ENCODE results near the gene LMNTD2. TPM values are rescaled to one million over a fixed set of nuclear protein-coding genes. Genes with fewer than 3 reads are reported as not detected.

LMNTD2 gene, protein sequence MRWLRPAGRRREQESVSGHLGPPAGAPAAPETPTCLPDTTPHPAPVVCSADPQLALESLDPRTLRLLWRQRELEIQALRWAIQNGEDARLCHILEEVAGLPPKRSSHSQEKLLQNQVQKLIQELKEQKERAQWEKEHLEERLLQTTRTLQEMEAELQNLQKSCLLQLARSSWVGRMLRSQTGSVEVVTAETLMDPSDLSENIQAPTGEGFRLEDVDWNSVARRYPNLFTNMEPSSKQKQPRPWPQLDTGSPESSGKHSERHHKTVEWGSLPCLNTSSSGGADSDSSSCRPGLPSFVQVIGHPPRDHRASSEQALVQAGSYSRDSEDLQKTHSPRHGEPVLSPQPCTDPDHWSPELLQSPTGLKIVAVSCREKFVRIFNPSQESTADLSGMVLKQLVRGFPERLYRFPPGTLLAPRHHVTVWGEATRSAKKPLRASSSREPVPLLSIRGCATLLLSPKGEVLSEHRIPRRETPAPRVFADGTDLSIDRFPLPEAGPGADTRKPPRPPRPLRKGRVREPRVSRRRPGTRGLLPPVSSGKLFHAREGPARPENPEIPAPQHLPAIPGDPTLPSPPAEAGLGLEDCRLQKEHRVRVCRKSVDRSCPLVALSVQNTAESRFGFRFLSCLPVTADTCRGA
- 0.23 and 3.0 TPM in 2 replicates for total RNA-seq

DNA sequence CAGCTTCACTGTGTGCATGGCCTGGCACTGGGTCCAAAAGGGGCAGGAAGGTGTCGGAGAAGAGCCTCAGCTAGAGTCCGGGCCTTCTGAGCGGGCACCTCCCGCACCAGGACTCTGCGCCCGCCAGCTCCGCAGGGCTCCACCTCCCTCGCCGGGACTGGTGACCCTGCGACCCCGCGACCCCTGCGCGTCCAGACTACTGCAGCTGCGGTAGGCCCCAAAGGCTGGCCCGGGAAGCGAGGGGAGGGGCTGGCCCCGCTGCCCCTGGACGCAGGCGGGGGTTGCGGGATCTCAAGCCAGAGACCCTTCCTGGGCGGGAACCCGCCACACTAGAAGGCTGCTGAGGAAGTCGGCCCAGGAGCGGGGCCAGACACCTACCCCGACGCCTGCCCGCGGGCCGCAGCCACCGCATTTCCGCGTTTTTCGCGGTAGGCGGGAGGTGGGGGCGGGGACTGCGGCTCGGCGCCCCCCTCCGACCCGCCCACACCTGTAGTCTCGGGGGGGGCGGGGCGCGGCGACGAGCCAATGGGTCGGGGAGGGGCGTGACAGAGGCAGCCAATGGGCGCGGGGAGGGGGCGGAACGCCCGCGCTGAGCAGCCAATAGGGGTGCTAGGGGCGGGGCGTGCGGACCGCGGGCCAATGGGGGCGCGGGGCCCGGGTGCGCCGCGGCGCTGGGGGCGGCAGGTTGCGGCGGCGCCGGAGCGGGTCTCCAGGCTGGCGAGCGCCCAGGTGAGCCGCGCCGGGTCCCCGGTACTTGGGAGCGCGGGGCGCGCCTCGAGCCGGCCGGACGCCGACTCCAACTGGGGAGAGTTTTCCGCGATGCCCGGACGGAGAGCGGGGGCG is at the start of gene LMNTD2, which contains the start of gene RASSF7:
TSS of gene LMNTD2 (minus strand) at position 434 of the 843 bp plus-strand sequence. CDS start at position 412, 22 bp downstream.
TSS of gene RASSF7 (plus strand) at position 666 of the 843 bp plus-strand sequence. CDS start 799 bp downstream, outside the sequence.

GRCh38 chr11:575996-576768 is 15.6 kb upstream of the LMNTD2 start, which contains the start of gene PHRF1:
PHRF1 (plus strand) TSS chr11:576470; CDS start chr11:581513, 5,043 bp downstream.

DNA sequence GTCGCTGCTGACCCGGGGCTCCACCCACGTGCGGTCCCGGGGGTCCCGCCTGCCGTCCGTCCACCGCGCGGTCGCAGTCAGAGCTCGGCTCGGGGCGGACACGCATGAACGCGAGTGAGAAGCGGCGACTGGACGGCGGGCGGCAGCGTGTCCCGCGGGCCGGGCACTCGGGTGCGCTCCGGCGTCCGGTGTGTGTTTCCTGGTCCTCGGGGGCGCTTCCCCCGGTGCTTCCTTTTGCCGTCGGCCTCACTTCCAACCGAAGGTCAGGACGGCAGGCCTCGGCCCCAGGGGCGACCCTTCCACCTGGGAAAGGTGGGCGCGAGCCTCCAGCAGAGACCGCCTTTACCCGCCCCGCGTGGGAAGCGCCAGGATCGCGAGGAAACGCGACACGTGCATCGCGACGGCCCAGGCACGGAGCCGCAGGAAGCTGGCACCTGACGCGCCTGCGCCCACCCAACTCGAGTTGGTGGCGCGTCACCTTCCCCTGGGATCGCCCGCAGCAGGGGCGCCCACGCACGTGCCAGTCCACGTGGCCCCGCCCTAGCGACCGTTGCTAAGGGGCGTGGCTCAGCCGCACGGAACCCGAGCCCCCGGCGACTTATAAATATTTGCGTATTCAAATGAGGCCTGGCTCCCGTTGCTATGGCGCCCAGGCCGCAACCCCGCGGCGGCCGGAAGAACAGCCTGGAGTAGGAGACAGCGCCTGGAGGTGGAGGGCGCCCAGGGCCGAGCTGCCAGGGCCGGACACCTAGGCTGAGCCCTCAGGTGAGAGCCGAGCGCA is 23.5 kb downstream of the LMNTD2 start, which contains the start of gene LRRC56:
TSS of gene LRRC56 (plus strand) at position 687 of the 781 bp plus-strand sequence. CDS start 3,158 bp downstream, outside the sequence.

DNA sequence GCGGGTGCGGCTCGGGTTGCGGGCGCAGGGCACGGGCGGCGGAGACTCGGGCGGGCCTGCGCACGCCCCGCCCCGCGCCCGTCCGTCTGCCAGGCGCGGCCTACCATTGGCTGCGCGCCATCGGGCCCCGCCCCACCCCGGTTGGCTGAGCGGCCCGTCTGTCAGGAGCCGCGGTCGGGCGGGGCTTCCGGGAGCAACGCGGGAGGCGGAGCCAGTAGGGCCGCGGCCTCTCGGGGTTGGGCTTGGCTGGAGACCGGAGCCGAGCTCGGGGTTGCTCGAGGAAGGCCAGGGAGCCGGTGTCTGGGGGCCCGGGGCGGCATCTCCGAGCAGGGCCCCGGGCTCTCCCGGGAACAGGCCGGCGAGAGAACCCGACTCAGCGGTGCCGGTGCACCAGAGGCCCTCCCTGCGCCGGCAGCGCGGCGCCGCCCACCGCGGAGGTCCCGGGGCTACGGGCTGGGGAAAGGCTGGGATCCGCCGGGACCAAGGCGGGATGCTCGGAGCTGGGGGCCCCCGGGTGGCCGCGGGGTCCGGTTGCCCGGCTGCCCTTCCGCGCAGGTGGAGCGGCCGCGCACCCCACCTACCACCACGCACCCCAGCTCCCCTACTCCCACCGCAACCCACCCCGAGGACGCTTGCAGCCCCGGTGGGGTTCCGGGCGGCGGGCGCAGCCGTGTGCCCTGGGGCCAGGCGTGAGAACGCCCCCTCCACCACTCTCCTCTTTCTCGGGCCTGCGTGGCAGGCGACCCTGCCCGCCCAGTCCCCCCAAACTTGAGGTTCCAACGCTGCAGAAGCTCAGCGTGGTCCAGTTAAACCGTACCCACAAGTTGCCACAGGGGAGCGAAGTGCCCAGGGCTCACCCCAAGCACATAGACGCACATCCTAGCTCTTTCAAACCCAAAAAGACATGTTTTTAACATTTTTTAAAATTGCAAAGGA is 24.8 kb downstream of the LMNTD2 start, which contains the start of gene HRAS:
TSS of gene HRAS (minus strand) at position 58 of the 936 bp plus-strand sequence.

DNA sequence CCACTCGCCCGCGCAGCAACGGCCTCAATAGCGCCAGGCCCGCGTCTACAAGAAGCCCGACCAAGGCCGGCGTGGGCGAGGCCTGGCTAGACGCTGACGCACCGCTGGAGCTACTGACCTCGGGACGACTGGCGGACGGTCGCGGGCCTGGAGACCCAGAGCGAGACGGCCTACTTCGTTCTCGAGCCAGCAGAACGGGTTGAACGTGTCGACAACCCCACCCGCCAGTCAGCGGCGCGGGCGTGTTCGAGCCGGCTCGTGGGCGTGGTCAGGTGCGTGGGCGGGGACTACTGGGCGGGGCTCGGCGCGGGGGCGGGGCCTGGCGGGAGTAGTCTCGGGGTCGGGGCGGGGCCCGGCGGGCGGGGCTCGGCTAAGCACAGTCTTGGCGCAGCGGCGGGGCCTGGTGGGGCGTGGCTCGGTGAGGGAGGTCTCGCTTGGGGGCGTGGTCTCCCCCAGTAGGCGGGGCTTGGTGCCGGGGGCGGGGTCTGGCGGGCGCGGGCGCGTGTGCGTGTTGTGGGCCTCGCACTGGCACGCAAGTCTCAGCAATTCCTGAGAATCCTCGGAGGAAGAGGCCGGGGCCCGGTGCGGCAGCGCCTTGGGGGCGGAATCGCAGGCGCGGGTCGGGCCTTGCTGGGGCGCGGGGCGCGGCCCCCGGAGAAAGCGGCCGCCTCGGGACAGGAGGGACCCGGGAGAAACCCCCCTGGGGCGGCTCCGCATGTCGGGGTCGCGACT is 53.4 kb downstream of the LMNTD2 start, which contains the start of gene RNH1:
TSS of gene RNH1 (minus strand) at position 248 of the 732 bp plus-strand sequence. CDS start 5,080 bp downstream, outside the sequence.

Other genes starting within 250 kb of the LMNTD2 start
- 6.8 and 20.1 TPM in 2 replicates for gene IFITM1, start 246.7 kb downstream of the LMNTD2 start, total RNA-seq
- gene IFITM3, start 239.9 kb downstream of the LMNTD2 start, total RNA-seq = 41.5 and 86.0 TPM in 2 replicates
- 11.0 and 21.8 TPM in 2 replicates for gene B4GALNT4, start 191.2 kb downstream of the LMNTD2 start, total RNA-seq
- gene PKP3, start 166.5 kb downstream of the LMNTD2 start, total RNA-seq = 292 and 373 TPM in 2 replicates
- 5.9 and 7.8 TPM in 2 replicates for gene SIGIRR, start 145.7 kb downstream of the LMNTD2 start, total RNA-seq
- 9.5 and 19.5 TPM in 2 replicates for gene ANO9, start 118.7 kb downstream of the LMNTD2 start, total RNA-seq
- 38.2 and 52.8 TPM in 2 replicates for gene PTDSS2, start 110.5 kb downstream of the LMNTD2 start, total RNA-seq
- 322 and 445 TPM in 2 replicates for gene RNH1, start 53.5 kb downstream of the LMNTD2 start, total RNA-seq
- 116 and 135 TPM in 2 replicates for gene HRAS, start 25.2 kb downstream of the LMNTD2 start, total RNA-seq
- gene LRRC56, start 23.2 kb downstream of the LMNTD2 start, total RNA-seq = under 0.01 and 0.34 TPM in 2 replicates
- gene RASSF7, start 232 bp upstream of the LMNTD2 start, total RNA-seq = 47.2 and 60.8 TPM in 2 replicates
- 13.8 and 21.4 TPM in 2 replicates for gene PHRF1, start 15.7 kb upstream of the LMNTD2 start, total RNA-seq
- gene IRF7, start 55.2 kb upstream of the LMNTD2 start, total RNA-seq = 8.0 and 15.8 TPM in 2 replicates
- gene CDHR5, start 64.2 kb upstream of the LMNTD2 start, total RNA-seq = not detected in 2 replicates
- gene SCT, start 66.4 kb upstream of the LMNTD2 start, total RNA-seq = not detected in 2 replicates
- gene DRD4, start 76.5 kb upstream of the LMNTD2 start, total RNA-seq = not detected in 2 replicates
- 16.0 and 25.5 TPM in 2 replicates for gene DEAF1, start 134.5 kb upstream of the LMNTD2 start, total RNA-seq
- 23.7 and 40.1 TPM in 2 replicates for gene TMEM80, start 135.1 kb upstream of the LMNTD2 start, total RNA-seq
- 92.0 and 124 TPM in 2 replicates for gene EPS8L2, start 145.5 kb upstream of the LMNTD2 start, total RNA-seq
- 212 and 214 TPM in 2 replicates for gene TALDO1, start 186.7 kb upstream of the LMNTD2 start, total RNA-seq
- gene GATD1, start 216.7 kb upstream of the LMNTD2 start, total RNA-seq = 23.1 and 25.0 TPM in 2 replicates
- gene CEND1, start 229.4 kb upstream of the LMNTD2 start, total RNA-seq = not detected in 2 replicates
- 19.0 and 21.6 TPM in 2 replicates for gene SLC25A22, start 237.5 kb upstream of the LMNTD2 start, total RNA-seq
- gene PIDD1, start 244.5 kb upstream of the LMNTD2 start, total RNA-seq = 10.0 and 16.2 TPM in 2 replicates
- gene RPLP2, start 249.2 kb upstream of the LMNTD2 start, total RNA-seq = 674 and 1,062 TPM in 2 replicates